HEK293 (cell line): ENCODE results near the gene STS.

ENCODE experiments used
- CTCF ChIA-PET: fragments of 350-600 bp; formaldehyde crosslinking; extraction: SDS; loops from one replicate; lab custom pipeline; 2021; ENCODE audit warnings: antibody characterized with exemption; lab: Yijun Ruan, JAX
- POLR2A ChIA-PET: fragments of 300-600 bp; formaldehyde crosslinking; extraction: SDS; loops from one replicate; lab custom pipeline; 2020; ENCODE audit warnings: antibody characterized with exemption, inconsistent platforms; lab: Yijun Ruan, JAX
- H3K27ac ChIP-seq: fragments of 200-500 bp; sonication (Bioruptor generic); 2 replicates; pipeline ENCODE4 v1.5.1; 2014; ENCODE audit warnings: low read depth, low read length, control low read depth, inconsistent platforms; ENCODE audit errors: extremely low read depth
- H3K36me3 ChIP-seq, 2 experiments: fragments of 200-500 bp in 1 of 2; sonication (Bioruptor generic) in 1 of 2; 1 replicate in 1 of 2; 2 replicates in 1 of 2; pipeline ENCODE4 v1.5.1; 2014 to 2017; ENCODE audit warnings: inconsistent platforms in 2 of 2, low read length in 2 of 2; ENCODE audit not compliant: control insufficient read depth in 2 of 2, insufficient read depth in 1 of 2
- H3K4me1 ChIP-seq: fragments of 200-500 bp; sonication (Bioruptor generic); 2 replicates; pipeline ENCODE4 v1.5.1; 2014; ENCODE audit warnings: mild to moderate bottlenecking, low read length, inconsistent platforms; ENCODE audit not compliant: control insufficient read depth, insufficient read depth
- H3K4me3 ChIP-seq: 2 replicates; pipeline ENCODE4 v1.5.1; 2011; ENCODE audit warnings: low read depth, mild to moderate bottlenecking, control low read depth, low read length, moderate library complexity
- H3K9me3 ChIP-seq: fragments of 200-500 bp; sonication (Bioruptor generic); 2 replicates; pipeline ENCODE4 v1.5.1; 2014; ENCODE audit warnings: low read depth, low read length, inconsistent platforms; ENCODE audit not compliant: control insufficient read depth, insufficient read depth
- AEBP2 ChIP-seq: fragments of 450-650 bp; formaldehyde crosslinking; IDR thresholded peaks from 2 replicates; pipeline ENCODE4 v1.5.1; 2016; ENCODE audit warnings: missing biosample characterization, missing genetic modification characterization, borderline replicate concordance
- BCL6B ChIP-seq: fragments of 450-650 bp; formaldehyde crosslinking; IDR thresholded peaks from 2 replicates; pipeline ENCODE4 v1.5.1; 2017; ENCODE audit warnings: missing biosample characterization, missing genetic modification characterization
- GLI4 ChIP-seq: fragments of 450-650 bp; formaldehyde crosslinking; IDR thresholded peaks from 2 replicates; pipeline ENCODE4 v1.5.1; 2016; ENCODE audit warnings: missing biosample characterization, missing genetic modification characterization
- HOXA7 ChIP-seq: sonication (generic); formaldehyde crosslinking; IDR thresholded peaks from 2 replicates; pipeline ENCODE4 v1.8.1; 2022; ENCODE audit warnings: missing genetic modification reagents, borderline replicate concordance
- HOXD13 ChIP-seq: sonication (generic); formaldehyde crosslinking; IDR thresholded peaks from 2 replicates; pipeline ENCODE4 v1.8.0; 2022; ENCODE audit warnings: missing genetic modification reagents, borderline replicate concordance
- MEIS1 ChIP-seq: sonication (generic); formaldehyde crosslinking; IDR thresholded peaks from 2 replicates; pipeline ENCODE4 v1.8.1; 2022; ENCODE audit warnings: missing genetic modification reagents, mild to moderate bottlenecking, borderline replicate concordance
- SALL2 ChIP-seq: fragments of 450-650 bp; formaldehyde crosslinking; IDR thresholded peaks from 2 replicates; pipeline ENCODE4 v1.5.0; 2017; ENCODE audit warnings: missing biosample characterization, mild to moderate bottlenecking, missing genetic modification characterization, borderline replicate concordance
- SP2 ChIP-seq: fragments of 450-650 bp; formaldehyde crosslinking; IDR thresholded peaks from 2 replicates; pipeline ENCODE4 v1.5.1; 2016; ENCODE audit warnings: missing biosample characterization, missing genetic modification characterization
- SP3 ChIP-seq: fragments of 450-650 bp; formaldehyde crosslinking; IDR thresholded peaks from 2 replicates; pipeline ENCODE4 v1.5.1; 2016; ENCODE audit warnings: missing biosample characterization, missing genetic modification characterization
- SP7 ChIP-seq: fragments of 450-650 bp; formaldehyde crosslinking; IDR thresholded peaks from 2 replicates; pipeline ENCODE4 v1.5.1; 2016; ENCODE audit warnings: missing biosample characterization, missing genetic modification characterization
- TCF7L2 ChIP-seq: IDR thresholded peaks from 2 replicates; pipeline ENCODE4 v1.6.1; 2011; ENCODE audit warnings: low read depth, mild to moderate bottlenecking, inconsistent platforms, low read length, moderate library complexity, borderline replicate concordance
- ZBTB21 ChIP-seq: fragments of 450-650 bp; formaldehyde crosslinking; IDR thresholded peaks from 2 replicates; pipeline ENCODE4 v1.5.1; 2017; ENCODE audit warnings: missing biosample characterization, missing genetic modification characterization
- ZBTB7A ChIP-seq: fragments of 450-650 bp; formaldehyde crosslinking; IDR thresholded peaks from 2 replicates; pipeline ENCODE4 v1.5.1; 2016; ENCODE audit warnings: low read depth, missing biosample characterization, missing genetic modification characterization
- ZFP37 ChIP-seq: fragments of 450-650 bp; formaldehyde crosslinking; IDR thresholded peaks from 2 replicates; pipeline ENCODE4 v1.5.1; 2016; ENCODE audit warnings: missing biosample characterization, missing genetic modification characterization
- ZNF157 ChIP-seq: fragments of 450-650 bp; formaldehyde crosslinking; IDR thresholded peaks from 2 replicates; pipeline ENCODE4 v1.5.1; 2016; ENCODE audit warnings: missing biosample characterization, missing genetic modification characterization
- ZNF184 ChIP-seq: fragments of 450-650 bp; IDR thresholded peaks from 2 replicates; pipeline ENCODE4 v1.5.1; 2018; ENCODE audit warnings: missing biosample characterization, mild to moderate bottlenecking, missing genetic modification characterization
- ZNF202 ChIP-seq: fragments of 450-650 bp; formaldehyde crosslinking; IDR thresholded peaks from 2 replicates; pipeline ENCODE4 v1.5.1; 2016; ENCODE audit warnings: missing biosample characterization, missing genetic modification characterization, borderline replicate concordance
- ZNF501 ChIP-seq: fragments of 450-650 bp; formaldehyde crosslinking; IDR thresholded peaks from 2 replicates; pipeline ENCODE4 v1.5.1; 2016; ENCODE audit warnings: missing biosample characterization, missing genetic modification characterization
- ZNF521 ChIP-seq: fragments of 450-650 bp; formaldehyde crosslinking; IDR thresholded peaks from 2 replicates; pipeline ENCODE4 v1.5.1; 2017; ENCODE audit warnings: missing biosample characterization, mild to moderate bottlenecking, missing genetic modification characterization
- ZNF548 ChIP-seq: fragments of 450-650 bp; formaldehyde crosslinking; IDR thresholded peaks from 2 replicates; pipeline ENCODE4 v1.5.1; 2016; ENCODE audit warnings: missing biosample characterization, missing genetic modification characterization
- ZNF571 ChIP-seq: fragments of 450-650 bp; formaldehyde crosslinking; IDR thresholded peaks from 2 replicates; pipeline ENCODE4 v1.5.0; 2017; ENCODE audit warnings: missing biosample characterization, missing genetic modification characterization
- ZNF600 ChIP-seq: fragments of 450-650 bp; formaldehyde crosslinking; IDR thresholded peaks from 2 replicates; pipeline ENCODE4 v1.5.1; 2016; ENCODE audit warnings: missing biosample characterization, missing genetic modification characterization
- ZNF629 ChIP-seq: fragments of 450-650 bp; formaldehyde crosslinking; IDR thresholded peaks from 2 replicates; pipeline ENCODE4 v1.5.1; 2017; ENCODE audit warnings: missing biosample characterization, missing genetic modification characterization
- ZNF677 ChIP-seq: fragments of 450-650 bp; IDR thresholded peaks from 2 replicates; pipeline ENCODE4 v1.5.0; 2018; ENCODE audit warnings: missing biosample characterization, mild to moderate bottlenecking, missing genetic modification characterization, moderate library complexity
- ZNF692 ChIP-seq: fragments of 450-650 bp; formaldehyde crosslinking; IDR thresholded peaks from 2 replicates; pipeline ENCODE4 v1.5.1; 2016; ENCODE audit warnings: missing biosample characterization, missing genetic modification characterization
- ZNF76 ChIP-seq: fragments of 450-650 bp; formaldehyde crosslinking; IDR thresholded peaks from 2 replicates; pipeline ENCODE4; 2016; ENCODE audit warnings: low read depth, missing biosample characterization, missing genetic modification characterization, borderline replicate concordance
- ZNF785 ChIP-seq: fragments of 450-650 bp; formaldehyde crosslinking; IDR thresholded peaks from 2 replicates; pipeline ENCODE4 v1.5.1; 2016; ENCODE audit warnings: missing biosample characterization, missing genetic modification characterization
- ZNF830 ChIP-seq: fragments of 450-650 bp; IDR thresholded peaks from 2 replicates; pipeline ENCODE4 v1.5.0; 2018; ENCODE audit warnings: missing biosample characterization, missing genetic modification characterization, low read depth, mild to moderate bottlenecking, moderate library complexity
- ZSCAN4 ChIP-seq: fragments of 450-650 bp; formaldehyde crosslinking; IDR thresholded peaks from 2 replicates; pipeline ENCODE4 v1.5.1; 2017; ENCODE audit warnings: missing biosample characterization, missing genetic modification characterization

STS gene

GRCh38 chrX:7102119-7102518 is 45.4 kb upstream of the STS start:
- Histone ChIP-seq H3K9me3 (no peaks in the 10 kb centered on the region), H3K27ac (no peak overlapping the region), H3K36me3 (peaks cover 0 to 25% of the 10 kb centered on the region in 2 experiments; a peak in 1 of 3 replicates), H3K4me1 (no peaks in the 10 kb centered on the region), H3K4me3 (no peak overlapping the region)
- POLR2A ChIA-PET = no interaction called here
- no peak for TF ChIP-seq ZNF677
- no peak for TF ChIP-seq AEBP2 (tag by site-specific recombination)
- no peak for TF ChIP-seq ZNF571 (tag by site-specific recombination)
- no peak for TF ChIP-seq ZNF785 (tag by site-specific recombination)
- no peak for TF ChIP-seq ZSCAN4 (tag by site-specific recombination)
- no peak for TF ChIP-seq ZNF830 (tag by site-specific recombination)
- TF ChIP-seq ZNF501 (tag by site-specific recombination) = no peak
- TF ChIP-seq ZNF184 = no peak
- TF ChIP-seq SALL2 (tag by site-specific recombination) = no peak
- TF ChIP-seq ZBTB7A (tag by site-specific recombination) = no peak
- no peak for TF ChIP-seq ZFP37 (tag by site-specific recombination)
- TF ChIP-seq GLI4 (tag by site-specific recombination) = no peak
- TF ChIP-seq MEIS1 = no peak
- no peak for TF ChIP-seq SP2
- no peak for TF ChIP-seq ZNF521 (tag by site-specific recombination)
- no peak for TF ChIP-seq SP7 (tag by site-specific recombination)
- TF ChIP-seq TCF7L2 = no peak
- CTCF ChIA-PET = no interaction called here

- Histone ChIP-seq H3K4me1 (no peaks in the 10 kb centered on the region), H3K36me3 (peaks cover 0 to 19% of the 10 kb centered on the region in 2 experiments; a peak in 1 of 3 replicates), H3K9me3 (no peaks in the 10 kb centered on the region), H3K27ac (no peak overlapping the region), H3K4me3 (no peak overlapping the region)
- ChIA-PET CTCF (no interaction called here), POLR2A (no interaction called here)
- no peak for TF ChIP-seq ZNF157 (tag by site-specific recombination)
- no peak for TF ChIP-seq BCL6B (tag by site-specific recombination)
- TF ChIP-seq ZNF548 (tag by site-specific recombination) = no peak
Observed at GRCh38 chrX:7106649-7107048, 40.9 kb upstream of the STS start.

GRCh38 chrX:7108030-7108429 is 39.5 kb upstream of the STS start:
- ChIA-PET CTCF (no interaction called here), POLR2A (no interaction called here)
- Histone ChIP-seq H3K27ac (no peak overlapping the region), H3K36me3 (peaks cover 0 to 16% of the 10 kb centered on the region in 2 experiments; a peak in 1 of 3 replicates), H3K9me3 (no peaks in the 10 kb centered on the region), H3K4me1 (no peaks in the 10 kb centered on the region), H3K4me3 (no peak overlapping the region)
- no peak for TF ChIP-seq ZNF202 (tag by site-specific recombination)
- no peak for TF ChIP-seq SP3 (tag by site-specific recombination)
- TF ChIP-seq HOXD13 = no peak
- no peak for TF ChIP-seq HOXA7
- no peak for TF ChIP-seq ZNF600
- no peak for TF ChIP-seq ZNF157 (tag by site-specific recombination)
- TF ChIP-seq ZNF629 = no peak
- TF ChIP-seq ZBTB21 = no peak
- TF ChIP-seq ZNF76 (tag by site-specific recombination) = no peak
- no peak for TF ChIP-seq ZNF692 (tag by site-specific recombination)
